HEK293 (cell line): ENCODE measurements around the gene SLMAP.
A peak's percentile ranks its signal among the peaks of the same experiment; 100 is the strongest.

Experiments
- CTCF ChIA-PET: fragments of 350-600 bp; formaldehyde crosslinking; extraction: SDS; loops from one replicate; lab custom pipeline; 2021; ENCODE audit warnings: antibody characterized with exemption; lab: Yijun Ruan, JAX
- POLR2A ChIA-PET: fragments of 300-600 bp; formaldehyde crosslinking; extraction: SDS; loops from one replicate; lab custom pipeline; 2020; ENCODE audit warnings: antibody characterized with exemption, inconsistent platforms; lab: Yijun Ruan, JAX
- H3K27ac ChIP-seq: fragments of 200-500 bp; sonication (Bioruptor generic); 2 replicates; pipeline ENCODE4 v1.5.1; 2014; ENCODE audit warnings: low read depth, low read length, control low read depth, inconsistent platforms; ENCODE audit errors: extremely low read depth
- H3K36me3 ChIP-seq, 2 experiments: fragments of 200-500 bp in 1 of 2; sonication (Bioruptor generic) in 1 of 2; 1 replicate in 1 of 2; 2 replicates in 1 of 2; pipeline ENCODE4 v1.5.1; 2014 to 2017; ENCODE audit warnings: inconsistent platforms in 2 of 2, low read length in 2 of 2; ENCODE audit not compliant: control insufficient read depth in 2 of 2, insufficient read depth in 1 of 2
- H3K4me1 ChIP-seq: fragments of 200-500 bp; sonication (Bioruptor generic); 2 replicates; pipeline ENCODE4 v1.5.1; 2014; ENCODE audit warnings: mild to moderate bottlenecking, low read length, inconsistent platforms; ENCODE audit not compliant: control insufficient read depth, insufficient read depth
- H3K4me3 ChIP-seq: 2 replicates; pipeline ENCODE4 v1.5.1; 2011; ENCODE audit warnings: low read depth, mild to moderate bottlenecking, control low read depth, low read length, moderate library complexity
- H3K9me3 ChIP-seq: fragments of 200-500 bp; sonication (Bioruptor generic); 2 replicates; pipeline ENCODE4 v1.5.1; 2014; ENCODE audit warnings: low read depth, low read length, inconsistent platforms; ENCODE audit not compliant: control insufficient read depth, insufficient read depth
- KLF10 ChIP-seq: fragments of 450-650 bp; IDR thresholded peaks from 2 replicates; pipeline ENCODE4 v1.5.1; 2018; ENCODE audit warnings: missing biosample characterization, mild to moderate bottlenecking, missing genetic modification characterization
- KLF9 ChIP-seq: fragments of 450-650 bp; formaldehyde crosslinking; IDR thresholded peaks from 2 replicates; pipeline ENCODE4 v1.5.1; 2016; ENCODE audit warnings: missing biosample characterization, missing genetic modification characterization, low read depth
- SETDB1 ChIP-seq: IDR thresholded peaks from one replicate; pipeline ENCODE4 v1.6.1; 2017; ENCODE audit warnings: mild to moderate bottlenecking, low read length, moderate library complexity, mixed read lengths; ENCODE audit not compliant: insufficient read length
- ZBTB48 ChIP-seq: fragments of 450-650 bp; formaldehyde crosslinking; IDR thresholded peaks from 2 replicates; pipeline ENCODE4 v1.5.1; 2016; ENCODE audit warnings: missing biosample characterization, missing genetic modification characterization
- ZNF140 ChIP-seq: fragments of 450-650 bp; formaldehyde crosslinking; IDR thresholded peaks from 2 replicates; pipeline ENCODE4 v1.5.1; 2016; ENCODE audit warnings: missing biosample characterization, missing genetic modification characterization
- ZNF175 ChIP-seq: fragments of 450-650 bp; formaldehyde crosslinking; IDR thresholded peaks from 2 replicates; pipeline ENCODE4 v1.5.1; 2016; ENCODE audit warnings: missing biosample characterization, missing genetic modification characterization
- ZNF239 ChIP-seq: fragments of 450-650 bp; formaldehyde crosslinking; IDR thresholded peaks from 2 replicates; pipeline ENCODE4 v1.5.1; 2016; ENCODE audit warnings: missing biosample characterization, missing genetic modification characterization
- ZNF248 ChIP-seq: fragments of 450-650 bp; formaldehyde crosslinking; IDR thresholded peaks from 2 replicates; pipeline ENCODE4 v1.5.1; 2017; ENCODE audit warnings: missing biosample characterization, missing genetic modification characterization
- ZNF530 ChIP-seq: fragments of 450-650 bp; formaldehyde crosslinking; IDR thresholded peaks from 2 replicates; pipeline ENCODE4 v1.5.1; 2016; ENCODE audit warnings: low read depth, missing biosample characterization, missing genetic modification characterization
- ZNF777 ChIP-seq: fragments of 450-650 bp; formaldehyde crosslinking; IDR thresholded peaks from 2 replicates; pipeline ENCODE4 v1.5.1; 2017; ENCODE audit warnings: missing biosample characterization, missing genetic modification characterization, borderline replicate concordance
- ZNF843 ChIP-seq: fragments of 450-650 bp; formaldehyde crosslinking; IDR thresholded peaks from 2 replicates; pipeline ENCODE4 v1.5.1; 2016; ENCODE audit warnings: missing biosample characterization, missing genetic modification characterization
- TF ChIP-seq, protein P1 (sequence below): fragments of 450-650 bp; formaldehyde crosslinking; conservative IDR thresholded peaks from 2 replicates; pipeline ENCODE4 v1.5.1; 2016; ENCODE audit warnings: low read depth, missing biosample characterization, missing genetic modification characterization
- TF ChIP-seq, protein P2 (sequence below): fragments of 450-650 bp; formaldehyde crosslinking; IDR thresholded peaks from 2 replicates; pipeline ENCODE4 v1.5.1; 2017; ENCODE audit warnings: missing biosample characterization, missing genetic modification characterization
- TF ChIP-seq, protein P3 (sequence below): fragments of 450-650 bp; formaldehyde crosslinking; IDR thresholded peaks from 2 replicates; pipeline ENCODE4 v1.5.1; 2016; ENCODE audit warnings: missing biosample characterization, missing genetic modification characterization
- TF ChIP-seq, protein P4 (sequence below): fragments of 450-650 bp; formaldehyde crosslinking; IDR thresholded peaks from 2 replicates; pipeline ENCODE4 v1.5.1; 2017; ENCODE audit warnings: missing biosample characterization, missing genetic modification characterization

Gene SLMAP

DNA sequence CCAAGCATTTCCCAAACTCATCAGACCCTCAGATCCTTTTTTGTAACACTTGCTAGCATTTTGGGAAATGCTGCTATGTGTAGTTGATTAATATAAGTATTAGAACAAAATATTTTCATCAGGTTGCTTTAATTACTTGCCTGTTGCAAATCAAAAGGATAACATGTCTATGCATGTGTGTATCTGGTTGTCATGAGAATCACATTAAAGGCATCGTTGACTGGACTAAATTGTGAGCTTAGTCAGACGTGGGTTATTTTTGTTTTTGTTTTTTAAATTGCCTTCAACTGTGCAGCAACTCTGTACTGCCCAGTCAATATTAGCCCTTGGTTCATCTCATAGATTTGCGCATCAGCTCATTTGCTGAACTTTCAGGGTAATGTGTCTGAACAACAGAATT lies 81.6 kb downstream of the SLMAP start (continued):
- TF ChIP-seq, protein P1, sequence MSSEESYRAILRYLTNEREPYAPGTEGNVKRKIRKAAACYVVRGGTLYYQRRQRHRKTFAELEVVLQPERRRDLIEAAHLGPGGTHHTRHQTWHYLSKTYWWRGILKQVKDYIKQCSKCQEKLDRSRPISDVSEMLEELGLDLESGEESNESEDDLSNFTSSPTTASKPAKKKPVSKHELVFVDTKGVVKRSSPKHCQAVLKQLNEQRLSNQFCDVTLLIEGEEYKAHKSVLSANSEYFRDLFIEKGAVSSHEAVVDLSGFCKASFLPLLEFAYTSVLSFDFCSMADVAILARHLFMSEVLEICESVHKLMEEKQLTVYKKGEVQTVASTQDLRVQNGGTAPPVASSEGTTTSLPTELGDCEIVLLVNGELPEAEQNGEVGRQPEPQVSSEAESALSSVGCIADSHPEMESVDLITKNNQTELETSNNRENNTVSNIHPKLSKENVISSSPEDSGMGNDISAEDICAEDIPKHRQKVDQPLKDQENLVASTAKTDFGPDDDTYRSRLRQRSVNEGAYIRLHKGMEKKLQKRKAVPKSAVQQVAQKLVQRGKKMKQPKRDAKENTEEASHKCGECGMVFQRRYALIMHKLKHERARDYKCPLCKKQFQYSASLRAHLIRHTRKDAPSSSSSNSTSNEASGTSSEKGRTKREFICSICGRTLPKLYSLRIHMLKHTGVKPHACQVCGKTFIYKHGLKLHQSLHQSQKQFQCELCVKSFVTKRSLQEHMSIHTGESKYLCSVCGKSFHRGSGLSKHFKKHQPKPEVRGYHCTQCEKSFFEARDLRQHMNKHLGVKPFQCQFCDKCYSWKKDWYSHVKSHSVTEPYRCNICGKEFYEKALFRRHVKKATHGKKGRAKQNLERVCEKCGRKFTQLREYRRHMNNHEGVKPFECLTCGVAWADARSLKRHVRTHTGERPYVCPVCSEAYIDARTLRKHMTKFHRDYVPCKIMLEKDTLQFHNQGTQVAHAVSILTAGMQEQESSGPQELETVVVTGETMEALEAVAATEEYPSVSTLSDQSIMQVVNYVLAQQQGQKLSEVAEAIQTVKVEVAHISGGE = no peak

DNA sequence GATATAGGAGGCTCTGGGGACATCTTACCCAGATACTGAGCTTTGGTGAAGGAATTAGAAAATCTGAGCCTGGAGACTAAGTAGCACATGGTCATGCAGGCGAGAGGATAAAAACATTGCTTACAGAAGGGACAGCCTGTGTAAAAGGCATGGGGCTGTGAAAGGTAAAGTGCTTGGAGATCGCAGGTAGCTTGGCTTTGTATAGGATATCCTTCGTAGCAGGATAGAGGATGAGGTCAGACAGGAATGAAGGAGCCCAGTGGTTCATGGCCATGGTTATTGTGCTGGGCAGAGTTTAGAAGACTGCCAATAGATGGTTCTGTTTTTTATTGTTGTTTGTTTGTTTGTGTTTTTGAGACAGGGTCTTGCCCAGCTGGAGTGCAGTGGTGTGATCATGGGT lies 82.5 kb downstream of the SLMAP start:
- no peak overlapping the region for H3K27ac ChIP-seq
- H3K9me3 ChIP-seq = no peaks in the 10 kb centered on the region
- H3K36me3 ChIP-seq = peaks cover 0 to 7% of the 10 kb centered on the region in 2 experiments; a peak in 2 of 3 replicates
- no peak overlapping the region for H3K4me3 ChIP-seq
- POLR2A ChIA-PET = no interaction called here
- no peaks in the 10 kb centered on the region for H3K4me1 ChIP-seq
- TF ChIP-seq ZNF175 (tag by site-specific recombination) (no peak), KLF10 (tag by site-specific recombination) (no peak), ZNF777 (tag by site-specific recombination) (no peak), ZNF248 (tag by site-specific recombination) (no peak), ZNF239 (no peak), ZBTB48 (tag by site-specific recombination) (no peak)
- TF ChIP-seq, protein P2, sequence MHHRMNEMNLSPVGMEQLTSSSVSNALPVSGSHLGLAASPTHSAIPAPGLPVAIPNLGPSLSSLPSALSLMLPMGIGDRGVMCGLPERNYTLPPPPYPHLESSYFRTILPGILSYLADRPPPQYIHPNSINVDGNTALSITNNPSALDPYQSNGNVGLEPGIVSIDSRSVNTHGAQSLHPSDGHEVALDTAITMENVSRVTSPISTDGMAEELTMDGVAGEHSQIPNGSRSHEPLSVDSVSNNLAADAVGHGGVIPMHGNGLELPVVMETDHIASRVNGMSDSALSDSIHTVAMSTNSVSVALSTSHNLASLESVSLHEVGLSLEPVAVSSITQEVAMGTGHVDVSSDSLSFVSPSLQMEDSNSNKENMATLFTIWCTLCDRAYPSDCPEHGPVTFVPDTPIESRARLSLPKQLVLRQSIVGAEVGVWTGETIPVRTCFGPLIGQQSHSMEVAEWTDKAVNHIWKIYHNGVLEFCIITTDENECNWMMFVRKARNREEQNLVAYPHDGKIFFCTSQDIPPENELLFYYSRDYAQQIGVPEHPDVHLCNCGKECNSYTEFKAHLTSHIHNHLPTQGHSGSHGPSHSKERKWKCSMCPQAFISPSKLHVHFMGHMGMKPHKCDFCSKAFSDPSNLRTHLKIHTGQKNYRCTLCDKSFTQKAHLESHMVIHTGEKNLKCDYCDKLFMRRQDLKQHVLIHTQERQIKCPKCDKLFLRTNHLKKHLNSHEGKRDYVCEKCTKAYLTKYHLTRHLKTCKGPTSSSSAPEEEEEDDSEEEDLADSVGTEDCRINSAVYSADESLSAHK (tag by site-specific recombination) = no peak
- CTCF ChIA-PET = no interaction called here

DNA sequence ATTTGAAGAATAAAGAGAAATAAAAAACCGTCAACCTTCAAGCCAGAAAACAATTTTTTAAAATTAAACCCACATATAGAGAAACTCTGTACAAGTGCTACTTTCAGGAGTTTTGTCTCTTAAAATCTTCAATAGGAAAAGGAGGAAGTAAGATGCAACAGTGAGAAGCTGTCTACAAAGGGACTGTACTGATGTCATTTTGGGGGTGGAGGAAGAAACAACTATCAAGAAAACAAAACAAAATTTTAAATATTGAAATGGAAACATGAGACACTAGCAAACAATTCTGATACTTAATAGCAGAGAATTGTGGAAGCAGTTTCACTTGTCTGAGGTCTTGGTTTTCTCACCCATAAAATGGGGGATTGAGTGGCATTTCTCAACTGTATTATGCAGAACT lies 84.4 kb downstream of the SLMAP start:
- no peak overlapping the region for H3K27ac ChIP-seq
- POLR2A ChIA-PET = interaction anchor here (0.5 kb wide), 1 partner anchor 43 kb away, joined by 4 read pairs; no protein-coding TSS in a partner anchor

DNA sequence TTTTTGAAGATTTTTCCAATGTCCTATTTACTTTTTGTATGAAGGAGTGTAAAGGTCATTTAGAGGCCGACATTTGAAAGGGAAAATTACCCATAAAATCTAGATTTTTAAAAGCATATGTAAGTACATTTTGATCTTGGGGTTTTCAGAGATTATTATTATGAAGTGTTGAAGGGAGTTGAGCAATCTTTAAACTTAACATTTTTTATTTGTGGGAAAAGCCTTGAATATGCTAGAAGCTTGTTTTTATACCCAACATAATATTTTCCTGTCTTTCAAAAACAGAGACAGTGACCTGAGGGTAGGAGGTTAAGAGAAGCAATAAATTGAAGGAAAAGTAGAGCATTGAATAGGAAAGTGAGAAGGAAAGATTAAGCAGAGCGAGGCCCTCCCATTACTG lies 85.7 kb downstream of the SLMAP start:
- ChIA-PET POLR2A (no interaction called here), CTCF (interaction anchor here (0.6 kb wide), 1 partner anchor 285 kb away, joined by 5 read pairs; no protein-coding TSS in a partner anchor)
- Histone ChIP-seq H3K4me3 (no peak overlapping the region), H3K36me3 (no peaks in the 10 kb centered on the region; a peak in 1 of 3 replicates), H3K27ac (no peak overlapping the region), H3K9me3 (no peaks in the 10 kb centered on the region), H3K4me1 (no peaks in the 10 kb centered on the region)
- TF ChIP-seq, protein P3, sequence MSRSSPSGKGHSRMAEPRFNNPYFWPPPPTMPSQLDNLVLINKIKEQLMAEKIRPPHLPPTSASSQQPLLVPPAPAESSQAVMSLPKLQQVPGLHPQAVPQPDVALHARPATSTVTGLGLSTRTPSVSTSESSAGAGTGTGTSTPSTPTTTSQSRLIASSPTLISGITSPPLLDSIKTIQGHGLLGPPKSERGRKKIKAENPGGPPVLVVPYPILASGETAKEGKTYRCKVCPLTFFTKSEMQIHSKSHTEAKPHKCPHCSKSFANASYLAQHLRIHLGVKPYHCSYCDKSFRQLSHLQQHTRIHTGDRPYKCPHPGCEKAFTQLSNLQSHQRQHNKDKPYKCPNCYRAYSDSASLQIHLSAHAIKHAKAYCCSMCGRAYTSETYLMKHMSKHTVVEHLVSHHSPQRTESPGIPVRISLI = no peak
- TF ChIP-seq, protein P4, sequence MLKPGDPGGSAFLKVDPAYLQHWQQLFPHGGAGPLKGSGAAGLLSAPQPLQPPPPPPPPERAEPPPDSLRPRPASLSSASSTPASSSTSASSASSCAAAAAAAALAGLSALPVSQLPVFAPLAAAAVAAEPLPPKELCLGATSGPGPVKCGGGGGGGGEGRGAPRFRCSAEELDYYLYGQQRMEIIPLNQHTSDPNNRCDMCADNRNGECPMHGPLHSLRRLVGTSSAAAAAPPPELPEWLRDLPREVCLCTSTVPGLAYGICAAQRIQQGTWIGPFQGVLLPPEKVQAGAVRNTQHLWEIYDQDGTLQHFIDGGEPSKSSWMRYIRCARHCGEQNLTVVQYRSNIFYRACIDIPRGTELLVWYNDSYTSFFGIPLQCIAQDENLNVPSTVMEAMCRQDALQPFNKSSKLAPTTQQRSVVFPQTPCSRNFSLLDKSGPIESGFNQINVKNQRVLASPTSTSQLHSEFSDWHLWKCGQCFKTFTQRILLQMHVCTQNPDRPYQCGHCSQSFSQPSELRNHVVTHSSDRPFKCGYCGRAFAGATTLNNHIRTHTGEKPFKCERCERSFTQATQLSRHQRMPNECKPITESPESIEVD (tag by site-specific recombination) = 0 out of 2 replicates have a peak, but pooled peaks have one; percentile 28

More for the DNA sequence above, 84.4 kb downstream of the SLMAP start:
- CTCF ChIA-PET = no interaction called here
- H3K4me3 ChIP-seq = no peak overlapping the region
- no peaks in the 10 kb centered on the region; a peak in 1 of 3 replicates for H3K36me3 ChIP-seq
- no peaks in the 10 kb centered on the region for H3K9me3 ChIP-seq
- TF ChIP-seq ZNF843 (no peak), ZNF140 (tag by site-specific recombination) (no peak), KLF9 (tag by site-specific recombination) (no peak), ZNF530 (tag by site-specific recombination) (no peak), SETDB1 (no peak)
- no peaks in the 10 kb centered on the region for H3K4me1 ChIP-seq
